ENCODE measurements around the gene FAN1. TPM values are rescaled to one million over a fixed set of nuclear protein-coding genes. Genes with fewer than 3 reads are reported as not detected.

FAN1 gene
- total and polyA plus RNA-seq, 2 of the 13 experiments (the other 11 are each of a cell fraction or from before 2014, with no cell fraction given): 10.8 to 20.1 TPM

- DNase-seq (ENCODE audit: low spot score): no peak
- Histone ChIP-seq H3K4me1 (ENCODE audit: insufficient read depth, low read length) (peaks cover 50% of the 10 kb centered on the region), H3K27me3 (ENCODE audit: control insufficient read depth in 1 of 2, insufficient read depth in 2 of 2, low read length in 2 of 2) (no peaks in the 10 kb centered on the region), H3K79me2 (ENCODE audit: insufficient read depth, low read length) (peaks cover 53% of the 10 kb centered on the region), H3K4me3 (replicated peaks in 1 of 3; ENCODE audit: insufficient read depth in 1 of 3, low read depth in 2 of 3, low read length in 3 of 3) (no peak overlapping the region), H3K9me3 (ENCODE audit: low read length) (no peaks in the 10 kb centered on the region), H2AFZ (ENCODE audit: low read length) (no peak overlapping the region), H3K27ac (ENCODE audit: extremely low read length, insufficient read depth, low read length) (no peak overlapping the region), H3K9ac (ENCODE audit: insufficient read depth, low read depth, low read length) (no peak overlapping the region), H4K20me1 (ENCODE audit: insufficient read depth, low read length) (no peaks in the 10 kb centered on the region; the same call in 1 of the 2 replicates), H3K36me3 (replicated peaks in 1 of 2; ENCODE audit: control insufficient read depth in 1 of 2, insufficient read depth in 2 of 2, low read length in 2 of 2) (peaks cover 14 to 36% of the 10 kb centered on the region in 2 experiments), H3K4me2 (ENCODE audit: low read depth, low read length) (no peak overlapping the region)
- no peak for FAIRE-seq
- 89% methylated on average over 6 of the region's 6 CpGs for WGBS (ENCODE audit: low lambda C conversion rate)
- no TSS peak for BruUV-seq (replicated peaks)
- TF ChIP-seq FIP1L1 (IDR thresholded peaks at IDR 0.05; ENCODE audit: borderline replicate concordance, insufficient read depth, low read depth, low read length) (no peak), SRSF1 (optimal IDR thresholded peaks at IDR 0.05; ENCODE audit: low read depth, low read length) (no peak), NFYC (CRISPR knock-in tag; IDR thresholded peaks at IDR 0.05) (no peak), ZBTB38 (CRISPR knock-in tag; IDR thresholded peaks at IDR 0.05) (no peak), RFXANK (CRISPR knock-in tag; IDR thresholded peaks at IDR 0.05) (no peak), PATZ1 (CRISPR knock-in tag; IDR thresholded peaks at IDR 0.05) (no peak), HNF1B (CRISPR knock-in tag; IDR thresholded peaks at IDR 0.05) (no peak), ZNF546 (CRISPR knock-in tag; conservative IDR thresholded peaks at IDR 0.05) (no peak), SRSF9 (IDR thresholded peaks at IDR 0.05; ENCODE audit: borderline replicate concordance, insufficient read depth, low read depth, low read length, poor library complexity, severe bottlenecking) (no peak), PHB2 (IDR thresholded peaks at IDR 0.05; ENCODE audit: partially characterized antibody) (no peak), ETV6 (CRISPR knock-in tag; conservative IDR thresholded peaks at IDR 0.05) (no peak), MIXL1 (CRISPR knock-in tag; IDR thresholded peaks at IDR 0.05) (no peak), ESRRA (CRISPR knock-in tag; IDR thresholded peaks at IDR 0.05; ENCODE audit: low read depth) (no peak), CHD4 (IDR thresholded peaks at IDR 0.05; ENCODE audit: borderline replicate concordance, low read length) (no peak)
- TF ChIP-seq, protein P1, sequence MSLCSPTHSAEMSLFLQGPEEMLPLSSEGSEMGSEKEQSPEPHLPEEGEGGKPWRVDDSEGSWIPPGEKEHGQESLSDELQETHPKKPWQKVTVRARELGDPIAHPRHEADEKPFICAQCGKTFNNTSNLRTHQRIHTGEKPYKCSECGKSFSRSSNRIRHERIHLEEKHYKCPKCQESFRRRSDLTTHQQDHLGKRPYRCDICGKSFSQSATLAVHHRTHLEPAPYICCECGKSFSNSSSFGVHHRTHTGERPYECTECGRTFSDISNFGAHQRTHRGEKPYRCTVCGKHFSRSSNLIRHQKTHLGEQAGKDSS (CRISPR knock-in tag; IDR thresholded peaks at IDR 0.05; ENCODE audit: borderline replicate concordance, low read depth): no peak
- TF ChIP-seq, protein P2, sequence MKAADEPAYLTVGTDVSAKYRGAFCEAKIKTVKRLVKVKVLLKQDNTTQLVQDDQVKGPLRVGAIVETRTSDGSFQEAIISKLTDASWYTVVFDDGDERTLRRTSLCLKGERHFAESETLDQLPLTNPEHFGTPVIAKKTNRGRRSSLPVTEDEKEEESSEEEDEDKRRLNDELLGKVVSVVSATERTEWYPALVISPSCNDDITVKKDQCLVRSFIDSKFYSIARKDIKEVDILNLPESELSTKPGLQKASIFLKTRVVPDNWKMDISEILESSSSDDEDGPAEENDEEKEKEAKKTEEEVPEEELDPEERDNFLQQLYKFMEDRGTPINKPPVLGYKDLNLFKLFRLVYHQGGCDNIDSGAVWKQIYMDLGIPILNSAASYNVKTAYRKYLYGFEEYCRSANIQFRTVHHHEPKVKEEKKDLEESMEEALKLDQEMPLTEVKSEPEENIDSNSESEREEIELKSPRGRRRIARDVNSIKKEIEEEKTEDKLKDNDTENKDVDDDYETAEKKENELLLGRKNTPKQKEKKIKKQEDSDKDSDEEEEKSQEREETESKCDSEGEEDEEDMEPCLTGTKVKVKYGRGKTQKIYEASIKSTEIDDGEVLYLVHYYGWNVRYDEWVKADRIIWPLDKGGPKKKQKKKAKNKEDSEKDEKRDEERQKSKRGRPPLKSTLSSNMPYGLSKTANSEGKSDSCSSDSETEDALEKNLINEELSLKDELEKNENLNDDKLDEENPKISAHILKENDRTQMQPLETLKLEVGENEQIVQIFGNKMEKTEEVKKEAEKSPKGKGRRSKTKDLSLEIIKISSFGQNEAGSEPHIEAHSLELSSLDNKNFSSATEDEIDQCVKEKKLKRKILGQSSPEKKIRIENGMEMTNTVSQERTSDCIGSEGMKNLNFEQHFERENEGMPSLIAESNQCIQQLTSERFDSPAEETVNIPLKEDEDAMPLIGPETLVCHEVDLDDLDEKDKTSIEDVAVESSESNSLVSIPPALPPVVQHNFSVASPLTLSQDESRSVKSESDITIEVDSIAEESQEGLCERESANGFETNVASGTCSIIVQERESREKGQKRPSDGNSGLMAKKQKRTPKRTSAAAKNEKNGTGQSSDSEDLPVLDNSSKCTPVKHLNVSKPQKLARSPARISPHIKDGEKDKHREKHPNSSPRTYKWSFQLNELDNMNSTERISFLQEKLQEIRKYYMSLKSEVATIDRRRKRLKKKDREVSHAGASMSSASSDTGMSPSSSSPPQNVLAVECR (CRISPR knock-in tag; IDR thresholded peaks at IDR 0.05; ENCODE audit: borderline replicate concordance): no peak
- in situ Hi-C loops (cut with HindIII; ENCODE audit: extremely low pct_ligation_motif_present, low pct_unique_long_range_greater_than_20kb) (loop anchor here (25.0 kb wide), 1 partner anchor 153 kb away; no protein-coding TSS in a partner anchor), intact Hi-C loops (cut with micrococcal nuclease; ENCODE audit: unreplicated experiment) (no loop called here)
- no peak for ATAC-seq
- CTCF ChIA-PET (ENCODE audit: low intra/inter-chr PET ratio, low total read pairs): no interaction called here
- POLR2A ChIA-PET: no interaction called here
Measured at GRCh38 chr15:30984542-30984941, 80.8 kb downstream of the FAN1 start.
